HG02759 (cell line): ENCODE measurements around the gene EGR1.

Experiments
- ATAC-seq: cut with Tn5 transposase; IDR thresholded peaks from one replicate; pipeline ENCODE4 v1.9.1; 2021; ENCODE audit warnings: mild to moderate bottlenecking, moderate library complexity; ENCODE audit not compliant: unreplicated experiment

Gene EGR1

GRCh38 chr5:138465261-138466124, at the start of gene EGR1:
Gene EGR1 (plus strand): TSS chr5:138465479. CDS start chr5:138465762, 283 bp downstream.
- ATAC-seq = peak; percentile 59

GRCh38 chr5:138418444-138418843, 46.8 kb upstream of the EGR1 start:
- ATAC-seq = no peak

DNA sequence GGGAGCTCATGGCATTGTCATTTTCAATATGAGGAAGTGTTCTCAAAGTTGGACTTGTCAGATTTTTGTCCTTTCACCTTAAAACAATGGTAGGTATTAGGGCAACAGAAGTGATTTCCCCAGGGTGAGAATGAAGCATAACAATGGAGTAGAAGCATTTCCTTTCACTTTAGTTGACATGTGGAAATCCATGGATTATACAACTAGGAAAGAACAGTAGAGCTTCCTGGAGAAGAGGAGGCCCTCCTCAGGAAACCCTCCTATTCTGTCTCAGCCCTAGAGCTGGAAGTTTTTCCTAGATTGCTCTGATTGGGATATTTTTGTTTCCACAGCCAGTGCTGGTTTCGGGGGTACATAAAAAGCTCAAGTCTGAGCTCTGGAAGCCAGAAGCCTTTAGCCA, 40.2 kb upstream of the EGR1 start:
- no peak for ATAC-seq

DNA sequence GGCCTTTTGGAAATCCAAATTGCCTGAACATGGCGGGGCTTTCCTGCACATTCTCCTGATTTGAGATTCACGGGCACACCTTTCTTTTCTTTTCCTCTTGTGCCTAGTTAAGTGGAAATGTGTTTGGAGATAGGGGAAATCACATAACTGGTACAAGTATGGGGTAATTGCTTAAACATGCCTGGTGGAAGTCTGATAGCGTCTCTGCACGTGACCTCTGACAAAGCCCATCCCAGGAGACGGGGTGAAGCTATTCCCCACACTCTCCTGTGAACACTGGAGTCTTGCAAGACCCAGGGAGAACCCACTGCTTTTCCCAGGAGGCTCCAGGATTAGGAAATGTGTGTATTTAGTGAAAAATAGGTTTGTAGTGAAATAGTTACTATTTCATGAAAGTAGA, 29.3 kb upstream of the EGR1 start:
- no peak for ATAC-seq

DNA sequence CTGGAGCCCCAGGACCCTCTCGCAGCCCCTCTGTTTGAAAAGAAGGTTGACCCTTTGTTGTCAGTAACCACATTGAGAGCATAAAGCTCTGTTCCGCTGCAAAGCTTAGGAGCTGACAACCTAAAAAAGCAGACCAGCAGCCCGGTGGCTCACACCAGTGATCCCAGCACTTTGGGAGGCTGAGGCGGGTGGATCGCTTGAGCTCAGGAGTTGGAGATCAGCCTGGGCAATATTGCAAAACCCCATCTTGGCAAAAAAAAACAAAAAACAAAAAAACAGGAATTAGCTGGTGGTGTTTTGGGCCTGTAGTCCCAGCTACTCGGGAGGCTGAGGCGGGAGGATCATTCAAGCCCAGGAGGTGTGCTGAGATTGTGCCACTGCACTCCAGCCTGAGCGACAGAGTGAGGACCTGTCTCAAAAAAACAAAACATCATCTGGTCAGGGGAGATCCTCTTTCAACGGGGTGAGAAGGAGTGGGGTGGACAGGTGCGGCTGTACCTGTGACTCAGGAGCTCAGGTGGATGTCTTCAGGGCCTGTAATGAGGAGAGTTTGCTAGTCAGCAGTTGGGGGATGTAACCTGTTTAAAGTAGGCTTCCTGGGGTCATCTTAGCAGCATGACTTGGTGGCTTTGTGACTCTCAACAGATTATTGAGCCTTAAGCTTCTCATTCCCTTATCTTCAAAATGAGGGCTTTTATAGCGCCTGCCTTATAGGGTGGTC, 27.1 kb upstream of the EGR1 start:
- ATAC-seq = no peak

- peak; percentile 77 for ATAC-seq
Observed at GRCh38 chr5:138438724-138439476, 26.4 kb upstream of the EGR1 start, which contains the start of gene REEP2. Gene REEP2 (plus strand): TSS chr5:138439057. CDS start chr5:138439209, 152 bp downstream.

DNA sequence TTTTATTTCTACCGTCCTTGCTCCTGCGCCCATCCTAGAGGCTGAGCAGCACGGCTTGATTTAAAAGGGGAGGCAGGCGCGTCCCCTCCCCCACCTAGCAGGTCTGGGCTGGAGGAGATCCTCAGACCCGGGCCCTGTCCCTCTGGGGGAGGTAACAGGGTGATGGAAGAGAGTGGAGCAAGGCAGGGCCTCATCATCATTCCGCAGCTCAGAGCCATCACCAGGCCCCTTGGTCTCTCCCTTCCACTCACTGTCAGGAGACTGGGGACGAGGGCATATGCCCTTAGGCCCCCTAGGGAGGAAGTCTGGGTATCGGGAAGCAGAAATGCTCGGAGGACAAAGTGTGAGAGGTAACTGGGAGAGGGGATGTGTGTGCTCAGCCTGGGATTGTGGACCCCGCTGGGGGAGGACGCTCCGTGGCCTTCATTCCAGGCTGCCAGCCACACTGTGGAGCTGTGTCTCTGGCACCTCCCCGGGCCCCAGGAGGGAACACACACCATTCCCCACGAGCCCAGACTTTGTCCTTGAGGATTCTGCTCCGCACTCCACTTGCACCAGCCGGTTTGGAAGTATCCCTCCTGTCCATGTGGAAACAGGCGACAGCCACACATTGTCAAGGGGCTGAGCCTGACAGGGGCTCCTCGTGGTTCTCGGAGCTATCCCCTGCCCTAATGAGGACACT, 25.7 kb upstream of the EGR1 start:
- ATAC-seq = no peak

DNA sequence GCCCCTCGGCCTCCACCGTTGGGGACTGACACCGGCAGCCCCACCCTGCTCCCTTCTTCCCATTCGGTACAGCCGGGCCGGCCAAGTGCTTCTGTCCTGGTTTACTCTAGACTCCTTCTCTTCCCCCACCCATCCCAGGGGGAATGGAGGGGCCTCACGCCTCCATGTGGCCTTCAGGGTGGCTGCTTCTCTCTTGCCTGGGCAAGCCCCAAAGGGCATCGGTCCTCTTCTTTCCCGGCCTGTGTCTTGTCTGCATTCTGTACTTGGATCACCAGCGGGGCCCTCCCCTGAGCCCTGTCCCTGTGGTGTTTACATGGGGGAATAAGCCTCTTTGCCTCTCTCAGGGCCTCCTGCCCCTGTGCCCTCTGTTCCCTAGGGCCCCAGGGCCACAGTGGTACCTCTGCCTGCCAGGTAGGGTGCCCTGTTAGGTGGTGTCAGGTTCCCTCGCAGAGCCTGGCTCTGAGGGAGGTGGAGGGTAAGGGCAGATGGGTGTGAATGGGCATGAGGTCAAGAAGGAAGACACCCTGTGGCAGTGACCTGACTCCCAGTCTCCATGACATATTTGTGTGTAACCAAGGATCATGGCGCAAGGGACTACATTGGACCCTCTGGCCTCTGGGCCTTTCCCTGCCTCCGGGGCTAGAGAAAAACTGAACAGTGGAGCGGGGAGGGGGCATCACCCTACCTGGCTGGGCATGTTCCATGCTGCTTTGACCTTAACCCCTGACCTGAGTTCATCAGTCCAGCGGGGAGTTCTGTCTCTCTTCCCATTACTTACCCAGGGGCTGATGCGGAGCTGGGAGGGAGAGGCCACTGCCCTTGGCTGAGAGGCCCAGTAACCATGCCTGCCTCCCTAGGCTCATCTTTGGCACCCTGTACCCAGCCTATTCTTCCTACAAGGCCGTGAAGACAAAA, 24.9 kb upstream of the EGR1 start:
- no peak for ATAC-seq

- ATAC-seq = no peak
Observed at GRCh38 chr5:138441221-138441620, 24.1 kb upstream of the EGR1 start.

GRCh38 chr5:138444078-138444773, 21.1 kb upstream of the EGR1 start:
- no peak for ATAC-seq

DNA sequence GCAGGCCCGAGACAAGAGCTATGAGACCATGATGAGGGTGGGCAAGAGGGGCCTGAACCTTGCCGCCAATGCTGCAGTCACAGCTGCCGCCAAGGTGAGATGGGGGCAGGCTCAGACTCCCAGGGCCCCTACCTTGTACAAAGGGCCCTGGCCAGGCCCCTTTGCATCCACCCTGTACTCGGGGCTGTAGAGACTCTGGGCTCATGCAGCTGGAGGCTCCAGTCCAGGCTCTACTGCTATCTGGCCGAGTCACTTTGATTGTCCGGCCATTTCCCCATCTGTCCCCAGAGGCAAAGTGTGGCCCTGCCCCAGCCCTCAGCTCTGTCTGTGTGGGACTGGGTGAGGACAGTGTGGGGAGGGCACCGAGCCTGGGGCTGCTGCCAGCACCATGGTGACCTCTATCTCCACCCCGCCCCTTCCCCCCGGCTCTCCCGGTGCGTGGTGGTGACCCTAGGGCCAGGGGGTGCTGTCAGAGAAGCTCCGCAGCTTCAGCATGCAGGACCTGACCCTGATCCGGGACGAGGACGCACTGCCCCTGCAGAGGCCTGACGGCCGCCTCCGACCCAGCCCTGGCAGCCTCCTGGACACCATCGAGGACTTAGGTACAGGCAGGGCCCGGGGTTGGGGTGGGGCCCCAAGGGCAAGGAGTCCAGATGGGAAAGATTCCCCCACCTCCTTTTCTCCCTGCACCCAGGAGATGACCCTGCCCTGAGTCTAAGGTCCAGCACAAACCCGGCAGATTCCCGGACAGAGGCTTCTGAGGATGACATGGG, 20.3 kb upstream of the EGR1 start:
- ATAC-seq = no peak

GRCh38 chr5:138445547-138446271, 19.6 kb upstream of the EGR1 start:
- no peak for ATAC-seq

GRCh38 chr5:138448070-138448469, 17.2 kb upstream of the EGR1 start:
- ATAC-seq = no peak

- ATAC-seq = no peak
Observed at GRCh38 chr5:138448481-138449398, 16.5 kb upstream of the EGR1 start.

- ATAC-seq = peak; percentile 84
Observed at GRCh38 chr5:138449501-138450239, 15.6 kb upstream of the EGR1 start.

DNA sequence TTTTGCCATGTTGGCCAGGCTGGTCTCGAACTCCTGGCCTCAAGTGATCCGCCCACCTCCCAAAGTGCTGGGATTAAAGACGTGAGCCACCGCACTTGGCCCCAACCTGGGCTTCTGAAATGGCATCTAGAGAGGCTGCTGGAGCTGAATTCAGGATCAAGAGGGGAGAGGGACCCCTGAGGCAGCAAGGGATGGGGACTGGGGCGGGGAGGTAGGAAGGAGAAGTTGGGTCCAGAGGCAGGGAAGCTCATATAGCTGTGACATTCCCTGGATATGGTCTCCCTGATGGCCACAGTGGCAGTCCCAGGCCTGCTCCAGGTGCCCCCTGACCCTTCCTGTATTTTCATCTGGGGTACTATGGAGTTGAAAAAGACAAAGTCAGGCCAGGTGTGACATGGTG, 14.3 kb upstream of the EGR1 start:
- no peak for ATAC-seq
